Measurements from ENCODE around the gene OR2J2. TPM values are rescaled to one million over a fixed set of nuclear protein-coding genes. Genes with fewer than 3 reads are reported as not detected.
"Not testable (repeated sequence)": the region's sequence is repeated elsewhere in the genome, so short reads cannot be mapped to it uniquely, and the experiment has no call there.

OR2J2 gene
- total RNA-seq, 4 donors from 2014 or later, result not detected

DNA sequence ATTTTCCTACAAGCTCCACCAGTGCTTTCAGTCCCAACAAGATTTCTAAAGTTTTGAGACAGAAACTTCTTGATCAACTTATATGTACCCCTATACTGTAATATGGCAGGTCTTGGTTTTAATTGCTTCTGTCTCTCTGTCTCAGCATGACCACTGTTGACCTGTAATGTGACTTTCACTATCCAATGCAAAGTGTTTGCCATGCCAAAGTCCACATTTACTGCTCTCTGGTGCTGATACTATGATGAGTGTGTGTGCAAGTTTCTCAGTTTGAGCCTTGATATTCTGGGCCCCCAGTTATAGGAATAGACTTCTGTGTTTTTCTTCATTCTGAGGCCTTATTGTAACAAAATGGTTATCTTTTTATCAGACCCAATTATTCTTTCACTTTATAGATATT lies 45.8 kb downstream of the OR2J2 start:
- no peaks in the 10 kb centered on the region for H3K9me3 ChIP-seq
- TF ChIP-seq, protein P1, sequence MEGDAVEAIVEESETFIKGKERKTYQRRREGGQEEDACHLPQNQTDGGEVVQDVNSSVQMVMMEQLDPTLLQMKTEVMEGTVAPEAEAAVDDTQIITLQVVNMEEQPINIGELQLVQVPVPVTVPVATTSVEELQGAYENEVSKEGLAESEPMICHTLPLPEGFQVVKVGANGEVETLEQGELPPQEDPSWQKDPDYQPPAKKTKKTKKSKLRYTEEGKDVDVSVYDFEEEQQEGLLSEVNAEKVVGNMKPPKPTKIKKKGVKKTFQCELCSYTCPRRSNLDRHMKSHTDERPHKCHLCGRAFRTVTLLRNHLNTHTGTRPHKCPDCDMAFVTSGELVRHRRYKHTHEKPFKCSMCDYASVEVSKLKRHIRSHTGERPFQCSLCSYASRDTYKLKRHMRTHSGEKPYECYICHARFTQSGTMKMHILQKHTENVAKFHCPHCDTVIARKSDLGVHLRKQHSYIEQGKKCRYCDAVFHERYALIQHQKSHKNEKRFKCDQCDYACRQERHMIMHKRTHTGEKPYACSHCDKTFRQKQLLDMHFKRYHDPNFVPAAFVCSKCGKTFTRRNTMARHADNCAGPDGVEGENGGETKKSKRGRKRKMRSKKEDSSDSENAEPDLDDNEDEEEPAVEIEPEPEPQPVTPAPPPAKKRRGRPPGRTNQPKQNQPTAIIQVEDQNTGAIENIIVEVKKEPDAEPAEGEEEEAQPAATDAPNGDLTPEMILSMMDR (IDR thresholded peaks at IDR 0.05), result no peak
- TF ChIP-seq POLR2A (IDR thresholded peaks at IDR 0.05), result no peak
- no peak overlapping the region for H3K4me3 ChIP-seq
- H3K27me3 ChIP-seq, result no peaks in the 10 kb centered on the region
- no peaks in the 10 kb centered on the region for H3K36me3 ChIP-seq
- no peak overlapping the region for H3K27ac ChIP-seq
- DNase-seq, result no peak
- no peaks in the 10 kb centered on the region for H3K4me1 ChIP-seq

DNA sequence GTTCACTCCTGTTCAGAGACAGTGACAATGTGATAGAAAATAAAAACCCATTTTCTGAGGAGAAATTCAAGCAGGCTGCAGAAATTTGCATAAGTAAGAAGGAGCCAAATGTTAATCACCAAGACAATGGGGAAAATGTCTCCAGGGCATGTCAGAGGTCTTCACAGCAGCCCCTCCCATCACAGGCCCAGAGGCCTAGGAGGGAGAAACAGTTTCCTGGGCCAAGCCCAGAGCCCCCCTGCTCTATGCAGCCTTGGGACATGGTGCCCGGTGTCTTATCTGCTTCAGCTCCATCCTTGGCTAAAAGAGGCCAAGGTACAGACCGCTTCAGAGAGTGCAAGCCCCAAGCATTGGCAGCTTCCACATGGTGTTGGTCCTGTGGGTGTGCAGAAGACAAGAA lies 46.5 kb downstream of the OR2J2 start:
- H3K9me3 ChIP-seq, H3K4me3 ChIP-seq, H3K27ac ChIP-seq, H3K36me3 ChIP-seq, DNase-seq, H3K27me3 ChIP-seq, H3K4me1 ChIP-seq: not testable (repeated sequence)

DNA sequence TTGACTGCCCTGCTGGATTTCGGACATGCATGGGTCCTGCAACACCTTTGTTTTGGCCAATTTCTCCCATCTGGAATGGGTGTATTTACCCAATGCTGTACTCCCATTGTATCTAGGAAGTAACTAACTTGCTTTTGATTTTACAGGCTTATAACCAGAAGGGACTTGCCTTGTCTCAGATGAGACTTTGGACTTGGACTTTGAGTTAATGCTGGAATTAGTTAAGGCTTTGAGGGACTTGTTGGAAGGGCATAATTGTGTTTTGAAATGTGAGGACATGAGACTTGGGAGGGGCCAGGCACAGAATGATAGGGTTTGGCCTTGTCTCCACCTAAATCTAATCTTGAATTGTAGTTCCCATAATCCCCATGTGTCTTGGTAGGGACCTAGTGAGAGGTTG lies 47.3 kb downstream of the OR2J2 start:
- H3K4me3 ChIP-seq, H3K9me3 ChIP-seq, H3K27ac ChIP-seq, H3K27me3 ChIP-seq, DNase-seq, H3K4me1 ChIP-seq, H3K36me3 ChIP-seq: not testable (repeated sequence)

Other genes with a start within 250 kb of the OR2J2 start
- 10 to 100 TPM; 52.2 to 71.4 (median 64.2) TPM for gene TRIM27, start 246.9 kb upstream of the OR2J2 start, total RNA-seq
- gene ZNF311, start 165.6 kb upstream of the OR2J2 start, total RNA-seq, result 1 to 10 TPM in 3 of 4 donors, not detected in 1; 1.2 to 1.4 (median 1.3) TPM
- not detected for gene OR2W1, start 125.7 kb upstream of the OR2J2 start, total RNA-seq
- gene OR2B3, start 83.6 kb upstream of the OR2J2 start, total RNA-seq, result not detected
- not detected for gene OR2J1, start 71.4 kb upstream of the OR2J2 start, total RNA-seq
- gene OR2J3, start 62.8 kb upstream of the OR2J2 start, total RNA-seq, result not detected
- not detected for gene OR14J1, start 130.8 kb downstream of the OR2J2 start, total RNA-seq
- not detected for gene OR5V1, start 198.0 kb downstream of the OR2J2 start, total RNA-seq
- not detected for gene OR12D3, start 204.4 kb downstream of the OR2J2 start, total RNA-seq
- gene OR12D2, start 224.7 kb downstream of the OR2J2 start, total RNA-seq, result not detected
- not detected for gene OR12D1, start 244.0 kb downstream of the OR2J2 start, total RNA-seq

Data from Peyer's patch (tissue), 4 donors.